ENCODE measurements around the gene CHCHD6.

Gene CHCHD6

DNA sequence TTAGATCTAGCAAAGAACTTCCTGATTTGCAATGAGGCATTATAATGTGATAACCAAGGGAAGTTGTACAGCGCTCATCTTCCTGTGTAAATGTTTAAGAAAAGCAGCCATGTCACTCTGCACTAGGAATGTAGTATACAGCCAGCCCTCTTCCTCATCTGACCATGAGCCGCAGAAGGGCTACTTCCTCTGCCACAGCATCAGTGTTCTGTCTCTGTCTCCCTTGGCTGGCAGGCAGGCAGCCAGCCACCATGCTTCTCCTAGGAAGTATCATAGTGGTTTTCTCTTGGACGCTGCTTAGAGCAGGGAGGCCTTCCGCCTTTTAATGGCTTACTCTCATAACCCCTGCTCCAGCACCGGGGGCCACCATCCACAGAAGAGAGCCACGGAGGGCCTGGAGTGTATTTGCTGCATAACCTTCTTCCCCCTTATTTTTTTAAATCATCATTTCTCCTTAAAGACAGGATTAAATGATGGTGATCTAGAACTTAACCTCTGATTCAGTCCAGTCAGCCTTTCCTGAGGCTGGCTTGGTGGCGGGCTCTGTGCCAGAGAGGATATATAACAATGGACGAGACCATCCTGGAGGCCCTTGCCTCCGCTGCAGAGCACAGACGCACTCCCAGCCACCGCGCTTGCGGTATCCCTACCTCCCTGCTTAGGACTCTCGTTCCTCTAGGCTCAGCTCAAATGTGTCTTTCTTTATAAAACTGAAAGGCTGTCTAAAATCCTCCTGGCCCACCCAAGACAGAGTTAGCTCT, 221.6 kb downstream of the CHCHD6 start:
- DNase-seq (ENCODE audit: low read depth) = no peak

DNA sequence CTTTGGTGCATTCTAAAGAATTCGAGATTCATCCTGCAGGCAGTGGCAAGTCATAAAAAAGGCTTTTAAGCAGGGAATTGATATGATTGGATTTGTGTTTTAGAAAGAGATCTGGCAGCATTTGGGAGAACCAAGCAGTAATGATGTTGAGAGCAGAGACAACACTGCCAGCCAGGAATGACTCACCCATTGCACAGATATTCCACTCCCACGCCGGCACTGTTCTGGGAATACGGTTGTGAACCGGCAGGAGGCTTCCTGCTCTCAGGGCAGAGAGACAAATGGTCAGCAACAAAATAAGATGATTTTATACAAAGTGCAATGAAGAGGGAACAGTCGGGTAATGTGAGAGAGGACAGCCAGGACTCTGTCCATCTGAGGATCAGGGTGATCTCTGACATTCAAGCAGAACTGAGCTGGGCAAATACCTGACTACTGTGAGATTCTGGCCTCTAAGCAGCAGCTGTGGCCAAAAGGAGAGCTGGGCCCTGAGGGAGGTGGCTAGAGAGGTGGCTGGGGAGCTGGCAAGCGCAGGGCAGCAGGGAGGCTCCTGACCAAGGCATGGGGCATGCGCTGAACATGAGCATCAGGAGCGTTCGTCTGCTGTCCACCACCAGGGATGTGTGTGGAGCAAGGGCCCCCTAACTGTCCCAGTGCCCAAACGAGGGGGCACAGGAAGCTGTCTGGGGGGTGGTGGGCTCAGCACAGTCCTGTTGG, 222.8 kb downstream of the CHCHD6 start:
- no peak for DNase-seq (ENCODE audit: low read depth)

DNA sequence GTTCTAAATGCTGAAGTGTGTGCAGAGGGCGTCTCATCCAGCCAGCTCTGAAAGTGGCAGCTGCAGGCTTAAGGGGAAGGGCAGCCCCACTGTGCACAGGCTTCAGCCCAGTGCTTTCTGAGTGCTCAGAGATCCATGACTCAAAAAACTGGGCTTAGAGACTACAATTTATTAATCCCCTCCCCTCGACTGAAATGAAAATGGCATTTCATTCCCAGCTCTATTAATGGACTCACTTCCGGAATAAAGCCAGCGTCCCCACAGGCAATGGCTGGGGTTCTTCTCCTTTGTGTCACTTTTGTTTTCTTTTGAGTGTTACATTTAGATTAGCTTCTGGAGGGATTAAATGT, 223.3 kb downstream of the CHCHD6 start:
- DNase-seq (ENCODE audit: low read depth) = no peak

DNA sequence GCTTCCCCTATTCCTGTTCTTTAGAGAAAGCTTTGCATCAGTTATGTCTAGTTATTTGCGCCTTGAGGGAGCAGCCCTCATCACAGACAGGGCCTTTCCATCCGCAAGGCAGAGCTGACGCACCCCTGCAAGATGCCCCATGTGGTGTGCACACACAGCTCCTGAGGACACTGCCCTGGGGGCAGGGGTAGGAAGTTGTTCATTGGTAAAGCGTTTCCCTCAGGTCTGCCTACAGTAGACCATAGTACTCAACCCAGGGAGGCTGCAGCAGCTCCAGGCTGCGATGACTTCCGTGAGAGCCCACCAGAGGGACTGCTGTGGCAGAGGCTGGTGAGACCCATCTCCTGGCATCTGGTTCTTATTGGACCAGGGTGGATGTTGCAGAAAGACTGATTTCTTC, 223.8 kb downstream of the CHCHD6 start:
- DNase-seq (ENCODE audit: low read depth) = no peak

DNA sequence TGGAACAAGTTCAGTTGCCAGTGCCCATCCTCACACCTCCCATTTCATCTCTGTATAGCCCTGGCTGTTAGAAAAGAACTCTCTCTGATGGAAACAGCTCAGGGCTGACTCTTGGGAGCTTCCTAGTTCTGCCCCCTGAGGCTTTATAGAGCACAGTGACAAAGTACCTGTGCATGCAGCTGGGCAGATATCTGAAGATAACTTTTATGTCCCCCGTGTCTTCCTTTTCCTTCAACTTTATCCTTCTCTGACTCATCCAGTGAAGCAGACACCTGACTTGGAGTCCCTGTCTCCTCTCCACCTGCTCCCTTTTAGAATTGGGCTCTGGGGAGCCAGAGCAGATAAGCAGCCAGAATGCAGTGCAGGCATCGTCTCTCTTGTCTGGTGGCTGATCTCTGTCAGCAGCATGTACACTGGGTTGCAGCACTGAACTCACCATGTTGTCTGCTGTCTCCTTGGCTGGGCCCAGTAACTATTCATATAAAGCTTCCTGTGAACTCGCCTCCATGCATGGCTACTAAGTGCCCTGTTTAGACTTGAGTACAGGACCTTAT, 225.0 kb downstream of the CHCHD6 start:
- no peak for DNase-seq (ENCODE audit: low read depth)

DNA sequence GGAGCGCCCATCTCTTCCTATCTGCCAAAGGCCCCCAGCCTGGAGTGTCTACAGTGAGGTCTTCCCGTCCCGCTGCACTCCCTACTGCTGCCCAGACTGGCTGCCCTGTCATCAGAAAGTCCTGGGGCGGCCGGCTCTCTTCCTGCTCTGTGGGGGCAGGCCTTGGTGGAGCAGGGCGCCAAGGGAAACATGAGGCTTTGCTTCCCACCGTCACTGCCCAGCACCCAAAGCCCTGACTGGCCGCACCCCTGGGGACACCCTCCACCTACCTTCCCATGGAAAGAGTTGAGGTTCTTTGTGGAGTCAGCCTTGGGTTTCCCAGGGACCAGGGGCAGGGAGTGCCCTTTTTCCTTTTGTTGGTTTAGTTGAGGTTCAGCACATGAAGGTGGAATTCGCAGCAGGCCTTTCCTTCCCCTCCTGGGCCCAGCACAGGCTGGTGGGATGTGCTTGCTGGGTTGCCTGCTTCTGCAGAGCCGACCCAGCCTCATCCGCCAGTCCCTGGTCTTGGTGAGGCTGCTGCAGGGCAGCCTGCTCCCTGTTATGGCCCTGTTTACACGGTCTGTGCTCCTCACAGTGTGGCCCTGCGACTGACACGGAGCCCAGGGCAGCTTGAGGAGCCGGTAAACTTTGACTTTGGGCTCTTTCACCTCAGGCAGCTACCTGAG, 227.0 kb downstream of the CHCHD6 start:
- DNase-seq (ENCODE audit: low read depth) = no peak

DNA sequence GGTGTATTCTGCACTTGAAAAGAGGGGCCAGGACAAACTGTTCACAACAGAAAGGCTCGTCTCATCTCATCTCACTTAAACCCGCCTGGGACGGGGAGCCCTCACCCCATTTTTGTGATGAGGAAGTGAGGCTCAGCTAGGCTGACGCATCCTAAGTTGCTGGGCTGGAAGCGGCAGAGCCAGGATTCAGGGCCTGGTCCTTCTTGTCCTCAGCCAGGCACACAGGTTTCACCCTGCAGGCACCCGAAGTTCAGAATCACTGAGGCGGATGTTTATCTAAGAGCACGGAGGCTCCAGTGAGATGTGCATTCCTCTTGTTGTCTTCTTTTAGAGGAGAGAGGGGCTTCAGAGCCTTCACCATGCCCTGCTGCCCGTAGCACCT, 227.8 kb downstream of the CHCHD6 start:
- no peak for DNase-seq (ENCODE audit: low read depth)

DNA sequence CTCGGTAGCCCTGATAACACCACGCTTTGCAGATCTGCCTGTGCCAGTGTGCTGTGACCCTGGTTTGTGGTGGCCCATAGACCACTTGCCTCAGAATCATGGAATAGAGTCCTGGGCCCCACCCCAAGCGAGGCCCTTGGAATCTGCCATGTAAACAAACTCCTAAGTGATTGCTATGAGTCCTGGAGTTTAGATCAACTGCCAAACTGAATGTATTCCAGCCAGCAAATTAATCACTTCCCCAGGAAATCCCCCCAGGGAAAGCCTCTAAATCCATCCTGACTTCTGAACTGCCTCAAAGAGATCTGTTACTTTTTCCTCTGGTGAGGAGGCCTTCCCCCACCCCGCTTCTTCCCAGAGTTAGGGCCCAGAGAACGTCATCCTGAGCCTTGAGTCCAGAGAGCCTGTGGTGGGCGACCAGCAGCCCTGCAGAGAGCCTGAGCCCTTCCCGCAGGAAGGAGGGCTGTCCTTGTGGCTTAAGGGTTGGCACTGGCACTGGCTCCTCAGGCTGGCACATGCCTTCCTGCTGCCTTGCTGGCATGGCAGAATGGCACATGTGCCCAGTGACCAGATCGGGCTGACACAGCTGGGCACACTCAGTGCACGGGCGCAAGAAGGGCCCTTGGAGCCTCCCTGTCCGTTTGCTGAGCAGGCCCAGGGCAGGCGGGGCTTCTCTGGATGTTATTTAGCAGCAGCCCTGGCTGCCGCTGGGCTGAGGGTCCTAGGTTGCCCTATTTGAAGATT, 228.3 kb downstream of the CHCHD6 start:
- DNase-seq (ENCODE audit: low read depth) = no peak

DNA sequence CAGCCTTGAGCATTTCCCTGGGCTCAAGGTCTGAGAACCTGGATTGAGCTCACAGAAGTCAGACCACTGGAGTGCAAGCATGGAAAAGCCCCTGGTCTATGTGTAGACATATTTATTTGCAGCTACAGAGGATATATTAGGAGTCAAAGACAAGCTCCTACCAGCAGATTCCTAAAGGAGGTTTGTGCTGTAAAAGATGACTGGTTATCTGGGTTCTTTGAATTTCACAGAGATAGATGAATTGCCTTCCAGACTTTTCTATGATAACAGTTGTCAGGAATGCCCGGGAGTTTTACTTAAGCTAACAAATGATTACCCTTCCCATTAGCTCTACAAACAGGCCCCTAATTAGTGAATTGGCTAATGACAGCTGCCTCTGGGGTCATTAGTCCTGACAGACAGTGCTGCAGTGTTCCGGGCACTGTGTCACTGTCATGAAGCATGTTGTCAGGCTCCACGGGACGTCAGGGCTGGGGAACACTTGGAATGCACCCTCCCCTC, 230.0 kb downstream of the CHCHD6 start:
- DNase-seq (ENCODE audit: low read depth) = no peak

DNA sequence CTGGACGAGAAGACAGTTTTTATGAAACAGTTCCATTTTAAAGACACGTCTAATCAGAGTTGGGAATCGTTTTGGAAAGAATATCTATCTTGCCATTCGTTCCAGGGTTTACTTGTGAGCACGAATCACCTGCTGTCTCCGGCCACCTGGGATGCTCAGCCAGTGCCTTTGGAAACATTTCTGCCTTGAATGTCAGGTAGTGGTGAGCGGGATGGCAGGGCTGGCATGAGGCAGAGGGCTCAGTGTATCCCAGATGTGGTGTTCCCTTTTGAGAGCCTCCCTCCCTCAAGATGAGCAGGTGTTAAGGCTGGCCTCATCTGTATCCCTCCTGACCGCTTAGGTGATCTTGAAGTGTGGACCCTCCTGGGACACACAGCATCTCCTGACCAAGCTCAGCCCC, 231.0 kb downstream of the CHCHD6 start:
- DNase-seq (ENCODE audit: low read depth) = no peak

DNA sequence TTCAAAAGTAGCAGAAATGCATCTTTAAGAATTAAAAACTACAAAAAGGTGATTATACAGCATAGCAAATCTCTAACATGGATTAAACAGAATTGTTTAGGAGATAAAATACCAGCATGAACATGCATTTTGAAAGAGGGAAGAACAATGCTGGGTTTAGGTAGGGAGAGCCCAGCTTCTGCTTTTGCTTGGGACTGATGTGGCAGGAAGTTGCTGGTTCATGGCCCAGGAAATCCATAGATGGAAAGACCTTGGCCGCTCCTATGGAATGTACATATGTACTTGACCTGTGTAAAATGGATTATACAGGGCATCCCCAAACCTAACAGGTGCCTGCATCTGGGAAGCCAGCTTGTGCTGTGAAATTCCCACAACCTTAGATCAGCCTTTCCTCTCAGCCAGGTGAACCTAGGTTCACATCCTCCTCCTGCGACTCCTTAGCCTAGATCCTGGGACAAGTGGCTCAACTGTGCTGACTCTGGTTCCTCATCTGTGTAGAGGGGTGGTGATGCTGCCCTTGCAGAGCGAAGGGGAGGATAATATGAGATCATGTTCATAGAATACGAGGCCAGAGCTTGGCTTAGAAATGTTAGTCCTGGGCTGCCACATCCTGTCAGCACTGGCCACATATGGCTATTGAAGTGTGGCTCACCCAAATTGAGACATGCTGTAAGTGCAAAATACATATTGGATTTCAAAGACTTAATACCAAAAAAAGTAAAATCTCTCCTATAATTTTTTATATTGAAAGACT, 231.9 kb downstream of the CHCHD6 start:
- DNase-seq (ENCODE audit: low read depth) = no peak

DNA sequence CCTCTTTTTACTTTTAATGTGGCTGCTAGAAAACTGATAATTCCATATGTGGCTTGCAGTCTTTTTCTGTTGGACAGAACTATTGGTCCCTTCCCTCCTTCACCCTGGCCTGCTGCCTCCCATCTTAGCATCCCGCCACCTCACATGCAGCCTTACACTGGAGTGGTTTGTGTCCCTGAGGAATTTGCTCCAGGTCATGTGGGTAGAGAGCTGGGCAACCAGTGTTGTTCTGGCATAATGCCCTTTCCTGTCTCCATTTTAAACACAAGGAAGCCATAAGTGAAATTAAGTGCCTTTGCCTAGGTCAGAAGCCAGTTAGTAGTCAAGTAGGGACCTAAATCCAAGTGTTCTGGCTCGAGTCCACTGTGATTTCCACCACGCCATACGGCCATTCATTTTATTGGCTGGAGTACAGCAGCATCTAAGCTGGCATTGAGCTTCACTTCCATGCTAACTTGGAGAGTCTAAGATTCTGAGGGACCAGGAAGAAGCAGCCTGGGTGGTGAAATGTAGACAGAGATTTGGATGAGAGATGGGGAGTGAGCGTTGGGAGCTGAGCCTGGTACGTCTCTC, 232.9 kb downstream of the CHCHD6 start:
- DNase-seq (ENCODE audit: low read depth) = no peak

DNA sequence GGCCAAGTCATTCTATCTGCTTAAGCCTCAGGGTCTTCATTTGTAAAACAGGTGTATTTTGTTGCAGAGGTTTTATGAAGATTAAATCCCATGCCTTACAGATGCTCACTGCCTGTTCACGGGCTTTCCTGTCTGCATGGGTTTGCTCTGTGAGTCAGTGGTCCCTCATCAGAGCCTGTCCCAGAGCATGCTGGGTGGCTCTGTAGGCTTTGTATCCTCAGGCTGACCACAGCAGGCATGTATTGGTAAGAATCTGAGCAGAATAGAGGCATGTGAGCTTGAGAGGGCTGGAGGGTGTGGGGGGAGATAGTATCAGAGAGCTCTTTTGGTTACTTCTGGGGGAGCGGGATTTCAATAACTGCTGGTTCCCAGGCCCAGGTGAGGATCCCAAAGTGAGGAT, 233.5 kb downstream of the CHCHD6 start:
- no peak for DNase-seq (ENCODE audit: low read depth)

DNA sequence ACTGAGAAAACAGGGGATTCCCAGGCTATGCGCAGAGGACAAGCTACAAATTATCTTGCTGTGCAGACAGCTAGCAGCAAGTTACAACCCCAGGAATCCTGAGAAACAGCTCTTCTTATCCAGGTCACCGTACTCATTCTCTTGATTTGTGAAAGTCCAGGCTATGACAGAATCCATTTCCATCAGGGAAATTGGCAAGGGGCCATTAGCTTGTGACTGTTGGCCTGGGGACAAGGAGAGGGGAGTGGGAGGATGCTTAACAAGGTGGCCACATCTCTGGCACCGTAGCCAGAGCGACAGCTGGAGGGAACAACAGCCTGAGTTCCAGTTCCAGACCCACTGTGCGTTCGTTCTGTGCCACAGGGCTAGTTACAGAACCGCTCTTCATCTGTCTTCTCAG, 233.9 kb downstream of the CHCHD6 start:
- no peak for DNase-seq (ENCODE audit: low read depth)

DNA sequence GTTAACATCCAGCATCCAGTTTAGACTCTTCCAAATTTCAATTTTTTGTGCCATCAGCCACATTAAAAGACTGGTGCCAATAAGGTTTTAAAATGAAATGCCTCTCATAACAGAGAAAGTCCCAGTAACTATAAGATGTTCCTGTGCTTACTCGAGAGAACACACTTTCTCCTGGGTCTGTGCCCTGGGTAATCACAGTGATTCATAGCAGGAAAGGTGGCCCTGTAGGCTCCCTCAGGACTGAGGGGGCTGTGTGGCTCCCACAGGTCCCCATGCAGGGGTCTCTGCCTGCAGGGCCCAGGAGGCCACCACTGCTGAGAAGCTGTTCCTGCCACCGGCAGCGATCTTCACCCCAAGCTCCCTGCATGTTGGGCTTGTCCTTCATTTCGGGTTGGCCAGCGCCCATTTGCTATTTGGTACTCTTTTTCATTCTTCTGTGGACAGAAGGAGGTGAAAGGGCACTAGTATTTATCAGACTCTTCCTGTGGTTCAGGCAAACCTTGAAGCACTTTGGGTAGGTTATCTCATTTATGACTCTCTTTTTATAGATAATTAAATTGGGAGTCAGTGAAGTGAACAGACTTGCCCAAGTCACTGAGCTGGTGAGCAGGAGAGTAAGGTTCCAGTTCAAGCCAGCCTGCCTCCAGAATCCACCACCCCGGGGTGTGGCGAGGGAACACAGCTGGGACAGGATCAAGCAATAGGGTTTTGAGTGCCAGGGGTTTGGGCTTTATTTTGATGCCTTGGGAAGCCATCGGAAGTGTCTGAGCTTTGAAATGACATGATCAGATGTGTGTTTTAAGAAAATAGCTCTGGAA, 234.7 kb downstream of the CHCHD6 start:
- no peak for DNase-seq (ENCODE audit: low read depth)

DNA sequence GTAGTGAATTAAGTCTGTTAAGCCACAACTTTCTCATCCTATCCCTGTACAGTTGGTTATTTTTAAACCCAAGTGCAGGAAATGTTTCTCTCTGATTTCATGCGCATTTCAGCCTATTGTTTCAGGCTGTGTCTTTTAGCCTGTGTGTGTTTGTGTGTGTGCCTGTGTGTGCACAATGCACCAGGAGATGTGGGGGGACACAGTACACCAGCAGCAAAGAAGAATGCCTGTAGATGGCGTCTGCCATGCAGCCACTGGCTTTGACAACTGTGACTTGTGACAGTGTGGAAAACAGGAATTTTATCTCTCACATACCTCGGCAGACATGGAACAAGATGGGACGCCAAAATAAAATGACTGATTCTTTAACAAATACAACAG, 235.3 kb downstream of the CHCHD6 start:
- DNase-seq (ENCODE audit: low read depth) = no peak

DNA sequence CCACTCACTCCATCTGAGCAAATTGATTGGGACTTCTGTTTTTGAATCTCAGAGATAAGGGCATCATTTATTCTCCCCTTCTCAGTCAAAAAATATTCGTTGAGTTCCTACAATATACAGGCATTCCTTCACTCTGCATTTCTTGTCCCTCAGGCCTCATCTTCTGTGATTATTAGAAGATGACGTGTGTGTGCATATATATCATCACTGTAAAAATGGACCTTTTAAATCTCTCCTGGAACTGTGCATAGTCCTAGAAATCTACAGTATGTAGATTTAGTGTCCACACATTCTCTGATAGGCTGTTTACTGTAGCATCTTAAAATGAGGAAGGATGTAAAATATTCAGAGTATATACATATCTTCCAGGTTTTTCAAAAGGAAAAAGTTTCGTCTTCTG, 235.7 kb downstream of the CHCHD6 start:
- no peak for DNase-seq (ENCODE audit: low read depth)

DNA sequence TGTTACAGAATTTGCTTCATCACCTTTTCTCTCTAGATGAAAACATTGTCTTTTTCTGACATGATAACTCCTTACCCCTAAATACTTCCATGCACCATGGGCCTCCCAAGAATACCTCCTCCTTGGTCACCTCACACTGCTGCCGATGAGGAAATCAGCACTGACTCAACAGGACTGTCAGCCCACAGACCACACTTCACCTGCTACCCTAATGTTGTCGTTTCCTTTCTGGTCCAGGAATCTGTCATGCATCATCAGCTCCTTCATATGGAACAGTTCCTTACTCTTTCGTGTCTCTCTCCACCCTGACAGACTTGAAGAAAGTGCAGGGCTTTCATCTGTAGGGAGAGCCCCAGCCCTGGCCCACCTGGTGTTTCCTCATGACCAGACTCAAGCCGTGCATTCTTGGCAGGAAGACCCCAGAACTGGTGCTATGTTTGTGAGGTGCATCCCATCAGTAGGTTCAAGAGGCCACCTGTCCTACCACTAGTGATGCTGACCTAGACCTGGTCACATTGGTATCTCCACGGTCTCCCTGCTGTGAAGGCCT, 237.8 kb downstream of the CHCHD6 start:
- DNase-seq (ENCODE audit: low read depth) = no peak

DNA sequence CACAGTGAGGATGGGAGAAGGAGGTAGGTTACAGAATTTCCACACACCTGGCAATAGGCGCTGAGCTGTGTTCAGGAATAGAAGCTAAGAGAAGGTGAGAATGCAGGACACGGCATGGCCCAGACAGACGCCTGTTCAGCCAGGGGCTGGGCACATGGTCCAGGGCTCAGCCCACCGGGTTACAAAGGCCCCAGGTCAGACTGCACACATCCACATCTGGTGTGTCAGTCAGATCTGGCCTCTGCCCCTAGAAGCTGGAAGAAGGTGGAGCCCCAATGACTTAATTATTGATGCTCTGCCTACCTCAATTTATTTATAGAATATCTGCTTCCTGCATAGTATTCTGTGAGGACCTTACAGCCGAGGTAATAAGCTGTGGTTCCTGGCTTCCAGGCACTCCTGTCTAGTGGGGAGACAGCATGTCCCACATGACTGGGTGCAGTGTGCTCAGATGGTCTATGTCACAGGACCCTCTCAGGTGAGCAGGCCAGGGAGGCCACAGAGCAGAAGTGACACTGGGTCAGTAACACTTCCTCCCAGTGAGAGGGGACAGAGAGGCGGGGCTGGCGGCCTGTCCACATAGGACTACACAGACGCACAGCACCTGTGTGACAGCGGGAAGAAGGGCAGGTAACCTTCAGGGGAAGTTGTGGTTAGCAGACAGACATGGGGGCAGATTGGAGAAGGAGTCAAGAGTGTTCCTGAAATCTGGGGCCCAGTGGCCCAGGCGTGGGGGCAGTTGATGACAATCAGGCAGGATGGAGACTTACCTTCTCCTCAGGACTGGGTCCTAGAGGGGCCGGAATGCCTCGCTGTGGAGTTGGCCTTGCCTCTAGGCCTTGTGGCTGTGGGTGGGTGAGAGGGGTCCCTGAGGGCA, 240.3 kb downstream of the CHCHD6 start:
- no peak for DNase-seq (ENCODE audit: low read depth)

Measured in stimulated activated CD8-positive, alpha-beta memory T cell treated with anti-CD3 and anti-CD28 coated beads, Interleukin-7, amount 100 ng/mL, for 24 hours (primary cell).